ENCODE measurements around the gene MACF1. TPM values are rescaled to one million over a fixed set of nuclear protein-coding genes. Genes with fewer than 3 reads are reported as not detected.

Gene MACF1
- total and polyA plus RNA-seq, 2 donors (not counting 1 experiment from before 2014, with no cell fraction given), result 64.1 to 159 TPM

DNA sequence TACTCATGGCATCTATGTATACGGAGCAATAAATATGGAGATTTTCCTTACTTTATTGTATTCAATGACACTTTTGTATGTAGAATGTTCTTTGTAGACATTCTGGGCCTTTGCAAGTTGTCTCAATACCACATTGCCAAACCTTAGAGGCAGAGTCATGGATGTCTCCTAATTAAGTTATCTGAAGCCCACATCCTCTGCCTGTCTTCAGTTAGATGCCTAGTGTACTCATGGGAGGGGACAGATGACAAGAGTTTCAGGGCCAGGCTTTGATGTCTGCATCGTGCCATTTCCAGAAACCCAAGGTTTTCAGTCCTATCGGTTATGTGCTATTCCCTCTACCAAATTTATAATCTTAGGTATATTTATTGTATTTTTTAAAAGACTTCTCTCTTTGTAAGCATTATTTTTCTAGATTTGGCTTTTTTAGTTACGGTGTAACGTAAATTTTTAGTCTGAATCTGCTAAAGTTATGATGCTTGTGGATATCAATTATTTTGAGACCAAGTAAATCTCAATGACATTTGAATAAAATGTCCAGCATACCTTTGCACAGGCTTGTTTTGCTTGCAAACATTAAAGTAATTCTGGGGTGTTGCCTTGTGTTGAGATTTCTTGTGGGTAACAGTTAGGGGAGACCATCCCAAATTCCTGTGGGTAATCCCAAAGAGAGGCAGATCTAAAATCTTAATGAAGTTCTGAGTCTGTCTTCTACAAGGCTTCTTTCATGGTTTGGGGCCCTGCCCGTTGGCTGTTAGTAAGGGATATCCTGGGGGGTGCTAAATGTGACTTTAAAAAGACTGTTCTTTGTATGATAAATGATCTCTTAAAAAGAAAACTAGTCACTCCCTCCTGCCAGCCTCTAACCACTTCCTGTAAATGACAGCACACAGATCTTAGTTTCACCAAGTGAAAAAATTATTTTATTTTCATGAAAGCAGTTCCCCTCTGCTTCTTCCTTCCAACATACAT lies 8.0 kb upstream of the MACF1 start:
- DNase-seq (peak; percentile 61), ATAC-seq (ENCODE audit: low read depth) (peak; percentile 53)
- Histone ChIP-seq H2AFZ (ENCODE audit: insufficient read depth, low read depth, low read length, poor library complexity, severe bottlenecking) (peak overlapping the region; percentile 67), H3K9ac (ENCODE audit: low read length) (peak overlapping the region; percentile 45), H3K4me3 (ENCODE audit: control extremely low read depth in 1 of 5, extremely low read depth in 1 of 5, insufficient read depth in 1 of 5, low read depth in 2 of 5, low read length in 4 of 5) (peak overlapping the region in 1 of 5 experiments; percentile 55), H3K27me3 (replicated peaks in 1 of 4; ENCODE audit: control extremely low read depth in 1 of 4, control insufficient read depth in 3 of 4, insufficient read depth in 4 of 4, low read length in 3 of 4) (no peaks in the 10 kb centered on the region), H3K4me2 (replicated peaks; ENCODE audit: low read depth, low read length, poor library complexity, severe bottlenecking) (peak overlapping the region; percentile 73), H4K20me1 (ENCODE audit: control insufficient read depth, insufficient read depth, low read length, poor library complexity, severe bottlenecking) (no peaks in the 10 kb centered on the region), H3K27ac (ENCODE audit: low read length in 2 of 2) (peak overlapping the region; percentile 62 to 78), H3K4me1 (ENCODE audit: control insufficient read depth in 2 of 2, insufficient read depth in 2 of 2, low read length in 2 of 2) (peaks cover 51 to 59% of the 10 kb centered on the region in 2 donors), H3K79me2 (ENCODE audit: control insufficient read depth, insufficient read depth, low read length) (peaks cover 45% of the 10 kb centered on the region), H3K9me3 (ENCODE audit: control extremely low read depth in 1 of 3, control insufficient read depth in 2 of 3, insufficient read depth in 1 of 3, low read length in 2 of 3) (no peaks in the 10 kb centered on the region), H3K36me3 (replicated peaks in 1 of 2; ENCODE audit: control extremely low read depth in 1 of 2, control insufficient read depth in 1 of 2, extremely low read depth in 1 of 2, insufficient read depth in 2 of 2, low read length in 1 of 2) (no peaks in the 10 kb centered on the region)
- peaks cover 57% of the 10 kb centered on the region for H3K4me1 Mint-ChIP-seq
- peak overlapping the region; percentile 57 for H3K4me3 Mint-ChIP-seq
- no peaks in the 10 kb centered on the region for H3K9me3 Mint-ChIP-seq (ENCODE audit: insufficient read depth)
- WGBS (ENCODE audit: insufficient coverage), result no CpG with 5 or more reads among the region's 6 CpGs
- intact Hi-C loops (cut with micrococcal nuclease), result loop anchor here (1.0 to 5.0 kb wide), 3 partner anchors 9 to 211 kb away; no protein-coding TSS in a partner anchor
- ChIA-PET POLR2A (no interaction called here), CTCF (interaction anchor here (1.3 to 3.9 kb wide), 2 partner anchors 61 to 98 kb away, joined by 5 to 30 read pairs; no protein-coding TSS in a partner anchor)
- H3K27me3 Mint-ChIP-seq, result no peaks in the 10 kb centered on the region
- TF ChIP-seq, protein P1, sequence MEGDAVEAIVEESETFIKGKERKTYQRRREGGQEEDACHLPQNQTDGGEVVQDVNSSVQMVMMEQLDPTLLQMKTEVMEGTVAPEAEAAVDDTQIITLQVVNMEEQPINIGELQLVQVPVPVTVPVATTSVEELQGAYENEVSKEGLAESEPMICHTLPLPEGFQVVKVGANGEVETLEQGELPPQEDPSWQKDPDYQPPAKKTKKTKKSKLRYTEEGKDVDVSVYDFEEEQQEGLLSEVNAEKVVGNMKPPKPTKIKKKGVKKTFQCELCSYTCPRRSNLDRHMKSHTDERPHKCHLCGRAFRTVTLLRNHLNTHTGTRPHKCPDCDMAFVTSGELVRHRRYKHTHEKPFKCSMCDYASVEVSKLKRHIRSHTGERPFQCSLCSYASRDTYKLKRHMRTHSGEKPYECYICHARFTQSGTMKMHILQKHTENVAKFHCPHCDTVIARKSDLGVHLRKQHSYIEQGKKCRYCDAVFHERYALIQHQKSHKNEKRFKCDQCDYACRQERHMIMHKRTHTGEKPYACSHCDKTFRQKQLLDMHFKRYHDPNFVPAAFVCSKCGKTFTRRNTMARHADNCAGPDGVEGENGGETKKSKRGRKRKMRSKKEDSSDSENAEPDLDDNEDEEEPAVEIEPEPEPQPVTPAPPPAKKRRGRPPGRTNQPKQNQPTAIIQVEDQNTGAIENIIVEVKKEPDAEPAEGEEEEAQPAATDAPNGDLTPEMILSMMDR (IDR thresholded peaks at IDR 0.05), result no peak
- TF ChIP-seq EZH2 (IDR thresholded peaks at IDR 0.05; ENCODE audit: borderline replicate concordance, insufficient read depth, low read depth, low read length, poor library complexity, severe bottlenecking), result no peak
- peak overlapping the region; percentile 87 for H3K27ac Mint-ChIP-seq
